ENCODE measurements around the gene PDX1.

The PDX1 gene

GRCh38 chr13:27971776-27972477, 52.1 kb downstream of the PDX1 start:
- no peak for DNase-seq

- no peak for DNase-seq
These were observed 52.6 kb downstream of the PDX1 start for GRCh38 chr13:27972478-27972820.

- DNase-seq, result no peak
These were observed 53.5 kb downstream of the PDX1 start for GRCh38 chr13:27973291-27973690.

- DNase-seq, result no peak
These were observed 54.3 kb downstream of the PDX1 start for GRCh38 chr13:27973961-27974662.

All from stimulated activated CD8-positive, alpha-beta memory T cell treated with anti-CD3 and anti-CD28 coated beads, Interleukin-4, amount 100 ng/mL, for 48 hours (primary cell).